ENCODE data around the gene MATN3.

DNA sequence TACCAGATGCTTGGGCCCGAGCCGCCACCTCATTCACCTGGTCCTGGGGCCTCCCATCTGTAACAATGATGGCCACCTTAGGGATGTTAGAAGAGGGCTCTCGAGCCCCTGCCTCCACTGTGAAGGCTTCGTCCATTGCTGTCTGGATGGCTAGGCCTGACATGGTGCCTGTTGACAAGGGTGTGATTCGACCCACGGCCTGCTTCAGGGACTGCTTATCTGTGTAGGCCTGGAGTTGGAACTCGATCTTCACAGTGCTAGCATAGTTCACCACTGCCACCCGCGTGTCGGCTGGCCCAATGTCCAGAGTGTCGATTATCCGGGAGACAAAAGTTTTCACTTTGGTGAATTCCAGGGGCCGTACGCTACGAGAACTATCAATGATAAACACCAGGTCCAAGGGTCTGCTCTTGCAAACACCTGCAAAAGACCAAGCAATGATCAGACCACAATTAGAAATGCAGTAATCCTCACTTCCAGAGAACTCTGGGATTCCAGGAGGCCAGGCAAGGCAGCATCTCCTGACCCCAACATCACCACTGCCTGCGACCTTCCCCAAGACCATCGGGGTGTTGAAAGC, 6.5 kb downstream of the MATN3 start:
- TF ChIP-seq, protein P1, sequence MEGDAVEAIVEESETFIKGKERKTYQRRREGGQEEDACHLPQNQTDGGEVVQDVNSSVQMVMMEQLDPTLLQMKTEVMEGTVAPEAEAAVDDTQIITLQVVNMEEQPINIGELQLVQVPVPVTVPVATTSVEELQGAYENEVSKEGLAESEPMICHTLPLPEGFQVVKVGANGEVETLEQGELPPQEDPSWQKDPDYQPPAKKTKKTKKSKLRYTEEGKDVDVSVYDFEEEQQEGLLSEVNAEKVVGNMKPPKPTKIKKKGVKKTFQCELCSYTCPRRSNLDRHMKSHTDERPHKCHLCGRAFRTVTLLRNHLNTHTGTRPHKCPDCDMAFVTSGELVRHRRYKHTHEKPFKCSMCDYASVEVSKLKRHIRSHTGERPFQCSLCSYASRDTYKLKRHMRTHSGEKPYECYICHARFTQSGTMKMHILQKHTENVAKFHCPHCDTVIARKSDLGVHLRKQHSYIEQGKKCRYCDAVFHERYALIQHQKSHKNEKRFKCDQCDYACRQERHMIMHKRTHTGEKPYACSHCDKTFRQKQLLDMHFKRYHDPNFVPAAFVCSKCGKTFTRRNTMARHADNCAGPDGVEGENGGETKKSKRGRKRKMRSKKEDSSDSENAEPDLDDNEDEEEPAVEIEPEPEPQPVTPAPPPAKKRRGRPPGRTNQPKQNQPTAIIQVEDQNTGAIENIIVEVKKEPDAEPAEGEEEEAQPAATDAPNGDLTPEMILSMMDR (IDR thresholded peaks at IDR 0.05): no peak
- TF ChIP-seq POLR2A (IDR thresholded peaks at IDR 0.05): no peak

Measured in lower leg skin (tissue), 3 donors.